ENCODE data around the gene ABCC9.

The ABCC9 gene

GRCh38 chr12:21809100-21809499 is 132.1 kb downstream of the ABCC9 start:
- no peak overlapping the region for H3K4me3 ChIP-seq (ENCODE audit: low read depth, low read length)
- no peak for TF ChIP-seq MYC (IDR thresholded peaks at IDR 0.05; ENCODE audit: low read depth, low read length)
- TF ChIP-seq POLR2A (IDR thresholded peaks at IDR 0.05; ENCODE audit: extremely low read depth, insufficient read length) = no peak
- no peak for TF ChIP-seq MAX (IDR thresholded peaks at IDR 0.05; ENCODE audit: low read depth, low read length)
- TF ChIP-seq CTCF (IDR thresholded peaks at IDR 0.05; ENCODE audit: low read depth, low read length) = no peak
- no peak for DNase-seq (ENCODE audit: low read depth)

GRCh38 chr12:21806255-21806654 is 135.0 kb downstream of the ABCC9 start:
- no peak overlapping the region for H3K4me3 ChIP-seq (ENCODE audit: low read depth, low read length)
- no peak for TF ChIP-seq MYC (IDR thresholded peaks at IDR 0.05; ENCODE audit: low read depth, low read length)
- no peak for TF ChIP-seq POLR2A (IDR thresholded peaks at IDR 0.05; ENCODE audit: extremely low read depth, insufficient read length)
- TF ChIP-seq CTCF (IDR thresholded peaks at IDR 0.05; ENCODE audit: low read depth, low read length) = no peak
- no peak for TF ChIP-seq MAX (IDR thresholded peaks at IDR 0.05; ENCODE audit: low read depth, low read length)
- no peak for DNase-seq (ENCODE audit: low read depth)

- no peak for DNase-seq (ENCODE audit: low read depth)
- H3K4me3 ChIP-seq (ENCODE audit: low read depth, low read length) = no peak overlapping the region
- TF ChIP-seq MAX (IDR thresholded peaks at IDR 0.05; ENCODE audit: low read depth, low read length) = no peak
- TF ChIP-seq MYC (IDR thresholded peaks at IDR 0.05; ENCODE audit: low read depth, low read length) = no peak
- no peak for TF ChIP-seq CTCF (IDR thresholded peaks at IDR 0.05; ENCODE audit: low read depth, low read length)
- TF ChIP-seq POLR2A (IDR thresholded peaks at IDR 0.05; ENCODE audit: extremely low read depth, insufficient read length) = no peak
These were observed 139.5 kb downstream of the ABCC9 start for GRCh38 chr12:21801522-21802288.

GRCh38 chr12:21800011-21800410 is 141.2 kb downstream of the ABCC9 start:
- no peak overlapping the region for H3K4me3 ChIP-seq (ENCODE audit: low read depth, low read length)
- DNase-seq (ENCODE audit: low read depth) = no peak
- TF ChIP-seq MAX (IDR thresholded peaks at IDR 0.05; ENCODE audit: low read depth, low read length) (no peak), MYC (IDR thresholded peaks at IDR 0.05; ENCODE audit: low read depth, low read length) (no peak), CTCF (IDR thresholded peaks at IDR 0.05; ENCODE audit: low read depth, low read length) (no peak), POLR2A (IDR thresholded peaks at IDR 0.05; ENCODE audit: extremely low read depth, insufficient read length) (no peak)

GRCh38 chr12:21797539-21797938 is 143.7 kb downstream of the ABCC9 start:
- no peak for TF ChIP-seq MAX (IDR thresholded peaks at IDR 0.05; ENCODE audit: low read depth, low read length)
- TF ChIP-seq CTCF (IDR thresholded peaks at IDR 0.05; ENCODE audit: low read depth, low read length) = no peak
- no peak for TF ChIP-seq POLR2A (IDR thresholded peaks at IDR 0.05; ENCODE audit: extremely low read depth, insufficient read length)
- no peak for TF ChIP-seq MYC (IDR thresholded peaks at IDR 0.05; ENCODE audit: low read depth, low read length)
- H3K4me3 ChIP-seq (ENCODE audit: low read depth, low read length) = no peak overlapping the region
- DNase-seq (ENCODE audit: low read depth) = no peak

Data from NB4 (cell line).